Loucy (cell line): Measurements from ENCODE around the gene IQCK.

Experiments
- H2AFZ ChIP-seq: fragments of 200-600 bp; sonication (generic); 2 replicates; pipeline ENCODE4 v1.6.0; 2016; ENCODE audit warnings: antibody characterized with exemption, mild to moderate bottlenecking, low read length, moderate library complexity
- H3F3A ChIP-seq: fragments of 200-600 bp; 2 replicates; pipeline ENCODE4 v1.6.0; 2016; ENCODE audit warnings: antibody characterized with exemption, low read depth, mild to moderate bottlenecking
- H3K27me3 ChIP-seq: fragments of 200-600 bp; sonication (generic); 2 replicates; pipeline ENCODE4 v1.6.1; 2014; ENCODE audit warnings: low read length, mild to moderate bottlenecking; ENCODE audit not compliant: insufficient read depth, poor library complexity, severe bottlenecking
- H3K36me3 ChIP-seq: fragments of 200-600 bp; sonication (generic); 2 replicates; pipeline ENCODE4 v1.6.1; 2016; ENCODE audit warnings: low read length; ENCODE audit not compliant: insufficient read depth
- H3K4me1 ChIP-seq: fragments of 200-600 bp; sonication (generic); 2 replicates; pipeline ENCODE4 v1.5.1; 2014; ENCODE audit warnings: low read length, mild to moderate bottlenecking; ENCODE audit not compliant: insufficient read depth, poor library complexity, severe bottlenecking
- H3K4me2 ChIP-seq: fragments of 200-600 bp; sonication (generic); 2 replicates; pipeline ENCODE4 v1.6.0; 2014; ENCODE audit warnings: antibody characterized with exemption, low read length, low read depth, mild to moderate bottlenecking; ENCODE audit not compliant: poor library complexity, severe bottlenecking
- H3K4me3 ChIP-seq: fragments of 200-600 bp; sonication (generic); 2 replicates; pipeline ENCODE4 v1.5.1; 2014; ENCODE audit warnings: low read length, mild to moderate bottlenecking, mixed read lengths; ENCODE audit not compliant: poor library complexity, severe bottlenecking
- H3K79me2 ChIP-seq: fragments of 200-600 bp; sonication (generic); 2 replicates; pipeline ENCODE4 v1.6.1; 2014; ENCODE audit warnings: low read length; ENCODE audit not compliant: insufficient read depth
- H3K9ac ChIP-seq: fragments of 200-600 bp; sonication (generic); 2 replicates; pipeline ENCODE4 v1.6.0; 2014; ENCODE audit warnings: mild to moderate bottlenecking, low read depth, low read length, moderate library complexity; ENCODE audit not compliant: poor library complexity, severe bottlenecking
- H3K9me2 ChIP-seq: fragments of 200-600 bp; sonication (generic); replicated peaks from 2 replicates; pipeline ENCODE4 v1.6.1; 2016; ENCODE audit warnings: low read depth, low read length, mixed read lengths
- H3K9me3 ChIP-seq: fragments of 200-600 bp; sonication (generic); 2 replicates; pipeline ENCODE4 v1.6.1; 2014; ENCODE audit warnings: mild to moderate bottlenecking, antibody characterized with exemption, low read length, low read depth; ENCODE audit not compliant: insufficient read depth
- H4K20me1 ChIP-seq: fragments of 200-600 bp; sonication (generic); 2 replicates; pipeline ENCODE4 v1.6.0; 2014; ENCODE audit warnings: antibody characterized with exemption, low read length, mild to moderate bottlenecking; ENCODE audit not compliant: insufficient read depth, poor library complexity, severe bottlenecking
- EZH2phosphoT487 ChIP-seq: fragments of 200-600 bp; IDR thresholded peaks from 2 replicates; pipeline ENCODE4 v1.6.1; 2018; ENCODE audit warnings: antibody characterized with exemption, mild to moderate bottlenecking, moderate library complexity, borderline replicate concordance
- TF ChIP-seq, protein P1 (sequence below): fragments of 200-600 bp; sonication (generic); conservative IDR thresholded peaks from 2 replicates; pipeline ENCODE4 v1.5.1; 2014; ENCODE audit warnings: mild to moderate bottlenecking, antibody characterized with exemption, low read length

Gene IQCK

DNA sequence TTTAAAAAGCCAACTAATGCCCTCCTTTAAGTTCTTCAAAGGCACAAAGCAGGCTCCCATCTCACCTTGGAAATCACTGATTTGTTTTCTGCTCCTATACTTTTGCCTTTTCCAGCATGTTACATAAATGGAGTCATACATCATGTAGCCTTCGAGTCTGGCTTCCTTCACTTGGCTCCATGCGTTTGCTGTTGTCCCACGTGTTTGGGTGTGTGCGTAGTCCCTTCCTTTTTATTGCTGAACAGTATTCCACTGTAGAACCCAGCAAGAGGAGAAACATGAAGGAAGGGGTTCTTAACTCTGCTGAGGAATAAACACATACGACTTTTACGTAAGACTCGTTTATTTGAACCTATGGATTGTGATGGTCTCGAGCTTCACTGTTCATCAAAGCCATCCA is 84.5 kb downstream of the IQCK start:
- no peaks in the 10 kb centered on the region for H3K27me3 ChIP-seq
- H4K20me1 ChIP-seq: no peaks in the 10 kb centered on the region
- H3F3A ChIP-seq: no peaks in the 10 kb centered on the region
- no peak overlapping the region for H2AFZ ChIP-seq
- H3K9me2 ChIP-seq: no peaks in the 10 kb centered on the region
- no peak overlapping the region for H3K4me3 ChIP-seq
- H3K4me1 ChIP-seq: no peaks in the 10 kb centered on the region
- H3K9ac ChIP-seq: no peak overlapping the region
- H3K4me2 ChIP-seq: no peak overlapping the region
- no peaks in the 10 kb centered on the region for H3K9me3 ChIP-seq
- H3K79me2 ChIP-seq: no peaks in the 10 kb centered on the region
- no peaks in the 10 kb centered on the region for H3K36me3 ChIP-seq
- TF ChIP-seq EZH2phosphoT487: no peak
- TF ChIP-seq, protein P1, sequence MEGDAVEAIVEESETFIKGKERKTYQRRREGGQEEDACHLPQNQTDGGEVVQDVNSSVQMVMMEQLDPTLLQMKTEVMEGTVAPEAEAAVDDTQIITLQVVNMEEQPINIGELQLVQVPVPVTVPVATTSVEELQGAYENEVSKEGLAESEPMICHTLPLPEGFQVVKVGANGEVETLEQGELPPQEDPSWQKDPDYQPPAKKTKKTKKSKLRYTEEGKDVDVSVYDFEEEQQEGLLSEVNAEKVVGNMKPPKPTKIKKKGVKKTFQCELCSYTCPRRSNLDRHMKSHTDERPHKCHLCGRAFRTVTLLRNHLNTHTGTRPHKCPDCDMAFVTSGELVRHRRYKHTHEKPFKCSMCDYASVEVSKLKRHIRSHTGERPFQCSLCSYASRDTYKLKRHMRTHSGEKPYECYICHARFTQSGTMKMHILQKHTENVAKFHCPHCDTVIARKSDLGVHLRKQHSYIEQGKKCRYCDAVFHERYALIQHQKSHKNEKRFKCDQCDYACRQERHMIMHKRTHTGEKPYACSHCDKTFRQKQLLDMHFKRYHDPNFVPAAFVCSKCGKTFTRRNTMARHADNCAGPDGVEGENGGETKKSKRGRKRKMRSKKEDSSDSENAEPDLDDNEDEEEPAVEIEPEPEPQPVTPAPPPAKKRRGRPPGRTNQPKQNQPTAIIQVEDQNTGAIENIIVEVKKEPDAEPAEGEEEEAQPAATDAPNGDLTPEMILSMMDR: no peak

GRCh38 chr16:19804538-19805323 is 86.7 kb downstream of the IQCK start:
- no peaks in the 10 kb centered on the region for H3K9me3 ChIP-seq
- no peak overlapping the region for H3K4me3 ChIP-seq
- TF ChIP-seq, protein P1: no peak
- no peak for TF ChIP-seq EZH2phosphoT487
- H4K20me1 ChIP-seq: no peaks in the 10 kb centered on the region
- H3K36me3 ChIP-seq: no peaks in the 10 kb centered on the region
- no peak overlapping the region for H3K4me2 ChIP-seq
- H2AFZ ChIP-seq: no peak overlapping the region
- no peaks in the 10 kb centered on the region for H3K79me2 ChIP-seq
- H3F3A ChIP-seq: no peaks in the 10 kb centered on the region
- H3K9me2 ChIP-seq: no peaks in the 10 kb centered on the region
- H3K27me3 ChIP-seq: no peaks in the 10 kb centered on the region
- no peak overlapping the region for H3K9ac ChIP-seq
- no peaks in the 10 kb centered on the region for H3K4me1 ChIP-seq

- no peaks in the 10 kb centered on the region for H3K36me3 ChIP-seq
- H4K20me1 ChIP-seq: no peaks in the 10 kb centered on the region
- no peak overlapping the region for H3K4me2 ChIP-seq
- no peaks in the 10 kb centered on the region for H3K79me2 ChIP-seq
- H3K9me2 ChIP-seq: no peaks in the 10 kb centered on the region
- no peak overlapping the region for H2AFZ ChIP-seq
- H3K9me3 ChIP-seq: no peaks in the 10 kb centered on the region
- TF ChIP-seq EZH2phosphoT487: no peak
- TF ChIP-seq, protein P1: no peak
- H3K9ac ChIP-seq: no peak overlapping the region
- H3K27me3 ChIP-seq: no peaks in the 10 kb centered on the region
- no peaks in the 10 kb centered on the region for H3K4me1 ChIP-seq
- H3K4me3 ChIP-seq: no peak overlapping the region
- no peaks in the 10 kb centered on the region for H3F3A ChIP-seq
These were observed 87.5 kb downstream of the IQCK start for GRCh38 chr16:19805459-19806162.
